Fibroblast of peridontal ligament (primary cell): ENCODE data around the gene GLRA1.
"Not testable (repeated sequence)": the region's sequence is repeated elsewhere in the genome, so short reads cannot be mapped to it uniquely, and the experiment has no call there.

Experiments
- DNase-seq: peaks from one replicate; pipeline ENCODE4 v3.0.0-alpha.2; 2010; ENCODE audit errors: extremely low read depth

Gene GLRA1

DNA sequence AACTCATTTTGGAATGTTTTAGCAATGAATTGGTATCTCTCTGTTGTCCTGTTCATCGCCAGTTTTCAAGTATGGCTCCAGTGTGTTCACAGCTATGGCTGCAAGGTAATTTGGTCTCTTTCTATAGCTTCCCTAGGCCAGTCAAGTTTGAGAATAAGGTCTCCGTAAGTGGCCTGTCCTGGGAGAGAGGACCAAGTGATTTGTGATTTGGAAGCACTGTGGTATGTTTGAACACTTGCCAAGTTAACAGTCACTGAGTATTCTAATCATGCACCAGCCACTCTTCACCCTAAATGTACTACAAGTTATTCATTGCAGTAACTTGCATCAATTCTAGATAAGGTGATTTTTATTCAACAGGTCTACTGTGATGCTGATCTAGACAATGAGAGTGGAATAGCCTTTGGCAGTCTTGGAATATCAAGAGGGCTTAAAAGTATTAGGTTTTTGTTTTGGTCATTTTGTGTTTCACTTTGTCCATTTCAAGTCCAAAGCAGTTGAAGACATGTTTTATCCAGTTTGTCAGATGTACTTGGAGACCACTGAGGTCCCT, 111.8 kb downstream of the GLRA1 start:
- peak; percentile 44 for DNase-seq

GRCh38 chr5:151811593-151812321, 112.9 kb downstream of the GLRA1 start:
- DNase-seq = no peak

GRCh38 chr5:151810897-151811296, 113.8 kb downstream of the GLRA1 start:
- no peak for DNase-seq

GRCh38 chr5:151810449-151810848, 114.2 kb downstream of the GLRA1 start:
- no peak for DNase-seq

DNA sequence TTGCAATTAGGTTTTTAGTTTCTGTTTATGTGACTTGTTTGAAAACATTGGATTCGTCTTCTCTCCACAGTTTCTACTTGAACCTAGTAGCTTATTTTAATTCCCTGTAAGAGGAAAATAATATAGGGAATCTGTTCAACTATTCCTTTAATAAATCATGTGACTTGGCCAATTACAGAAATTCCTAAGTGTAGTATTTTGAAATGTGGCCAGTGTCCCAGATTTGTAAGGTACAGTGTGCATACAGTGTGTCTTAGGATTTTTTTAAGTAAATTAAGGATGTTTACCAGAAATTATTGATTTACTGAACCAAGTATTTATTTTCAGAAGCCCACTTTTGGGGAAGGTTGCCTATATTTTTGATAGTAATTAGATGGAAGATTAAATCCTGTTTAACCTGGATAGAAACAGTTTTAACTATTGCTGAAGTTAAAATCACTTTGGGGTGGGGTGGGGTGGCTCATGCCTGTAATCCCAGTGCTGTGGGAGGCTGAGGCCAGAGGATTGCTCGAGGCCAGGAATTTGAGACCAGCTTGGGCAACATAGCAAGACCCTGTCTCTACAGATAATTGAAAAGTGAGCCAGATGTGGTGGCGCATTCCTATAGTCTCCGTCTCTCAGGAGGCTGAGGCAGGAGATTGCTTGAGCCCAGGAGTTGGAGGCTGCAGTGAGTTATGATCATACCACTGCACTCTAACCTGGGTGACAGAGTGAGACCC, 116.0 kb downstream of the GLRA1 start:
- no peak for DNase-seq

DNA sequence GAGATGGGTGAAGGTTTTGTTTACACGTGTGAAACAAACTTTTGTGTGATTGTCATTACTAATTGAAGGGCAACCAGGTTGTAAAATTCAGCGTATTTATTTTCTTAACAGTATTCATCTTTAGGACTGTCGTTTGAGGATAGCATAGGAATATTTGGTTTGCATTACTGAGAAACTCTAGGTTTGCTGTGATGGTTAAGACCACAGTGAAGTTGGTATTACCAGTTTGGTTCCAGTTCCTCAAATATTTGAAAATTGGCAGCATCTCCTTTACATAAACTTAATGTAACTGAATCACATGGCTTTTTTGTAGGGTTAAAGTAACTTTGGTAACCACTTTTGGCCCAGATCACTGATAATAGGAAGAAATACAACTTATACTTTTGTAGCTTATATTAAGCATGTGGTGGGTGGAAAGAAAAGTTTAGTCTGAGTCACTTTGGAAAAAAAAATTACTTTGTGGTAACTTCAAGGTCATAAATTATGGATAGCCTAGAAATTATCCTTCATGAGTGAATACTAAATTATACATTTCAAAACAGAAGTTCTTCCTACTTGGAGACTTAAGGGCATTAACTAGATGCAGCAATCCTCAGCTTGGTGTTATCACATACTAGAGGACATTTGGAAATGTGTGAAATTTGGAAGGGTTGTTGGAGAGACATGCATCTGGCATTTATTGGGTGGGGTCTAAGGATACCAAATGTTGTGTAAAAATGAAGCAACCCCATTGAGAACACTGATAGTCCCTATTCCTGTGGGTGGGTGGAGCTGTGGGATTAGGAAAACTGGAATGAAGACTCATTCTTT, 119.0 kb downstream of the GLRA1 start:
- DNase-seq = peak; percentile 62

DNA sequence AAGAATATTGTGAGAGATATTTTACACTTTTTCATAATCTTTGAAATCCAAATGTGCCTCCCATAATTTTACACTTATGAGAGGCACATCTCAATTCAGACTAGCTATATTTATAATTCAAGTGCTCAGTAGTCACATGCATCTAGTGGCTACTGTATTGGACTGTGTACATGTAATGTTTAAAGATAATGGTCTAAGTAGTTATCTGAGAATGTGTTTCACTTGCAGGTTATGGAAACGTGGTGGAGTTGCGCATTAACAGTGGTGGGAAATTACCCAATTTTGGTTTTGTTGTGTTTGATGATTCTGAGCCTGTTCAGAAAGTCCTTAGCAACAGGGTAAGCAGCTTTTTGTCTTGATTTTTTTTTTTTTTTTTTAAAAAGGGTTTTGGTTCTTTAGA, 124.1 kb downstream of the GLRA1 start:
- no peak for DNase-seq

DNA sequence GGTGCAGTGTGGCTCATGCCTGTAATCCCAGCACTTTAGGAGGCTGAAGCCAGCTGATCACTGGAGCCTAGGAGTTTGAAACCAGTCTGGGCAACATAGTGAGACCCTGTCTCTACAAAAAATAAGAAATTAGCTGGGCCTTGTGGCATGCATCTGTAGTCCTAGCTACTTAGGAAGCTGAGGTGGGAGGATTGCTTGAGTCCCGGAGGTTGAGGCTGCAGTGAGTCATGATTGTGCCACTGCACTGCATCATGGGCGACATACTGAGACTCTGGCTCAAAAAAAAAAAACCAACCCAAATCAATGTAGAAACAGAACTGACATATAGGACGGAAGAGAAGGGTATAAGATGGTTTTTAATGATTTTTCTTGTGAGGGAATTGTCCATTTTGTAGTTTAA, 125.2 kb downstream of the GLRA1 start:
- no peak for DNase-seq

- no peak for DNase-seq
These were observed 126.0 kb downstream of the GLRA1 start for GRCh38 chr5:151798674-151799073.

GRCh38 chr5:151795426-151795825, 129.2 kb downstream of the GLRA1 start:
- DNase-seq = no peak

- DNase-seq = no peak
These were observed 131.3 kb downstream of the GLRA1 start for GRCh38 chr5:151793358-151793757.

DNA sequence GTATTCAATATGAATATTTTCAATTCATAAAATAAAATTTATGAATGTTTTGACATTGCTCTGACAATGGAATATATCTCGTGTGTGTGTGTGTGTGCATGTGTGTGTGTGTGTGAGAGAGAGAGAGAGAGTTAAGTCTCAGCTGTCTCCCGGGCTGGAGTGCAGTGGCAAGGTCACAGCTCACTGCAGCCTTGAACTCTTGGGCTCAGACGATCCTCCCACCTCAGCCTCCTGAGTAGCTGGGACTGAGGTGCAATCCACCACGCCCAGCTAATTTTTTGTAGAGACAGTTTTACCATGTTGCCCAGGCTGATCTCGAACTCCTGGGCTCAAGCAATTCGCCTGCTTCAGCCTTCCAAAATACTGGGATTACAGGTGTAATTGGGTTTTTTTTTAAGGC, 136.8 kb downstream of the GLRA1 start:
- DNase-seq = no peak

GRCh38 chr5:151786468-151786867, 138.2 kb downstream of the GLRA1 start:
- DNase-seq = no peak

DNA sequence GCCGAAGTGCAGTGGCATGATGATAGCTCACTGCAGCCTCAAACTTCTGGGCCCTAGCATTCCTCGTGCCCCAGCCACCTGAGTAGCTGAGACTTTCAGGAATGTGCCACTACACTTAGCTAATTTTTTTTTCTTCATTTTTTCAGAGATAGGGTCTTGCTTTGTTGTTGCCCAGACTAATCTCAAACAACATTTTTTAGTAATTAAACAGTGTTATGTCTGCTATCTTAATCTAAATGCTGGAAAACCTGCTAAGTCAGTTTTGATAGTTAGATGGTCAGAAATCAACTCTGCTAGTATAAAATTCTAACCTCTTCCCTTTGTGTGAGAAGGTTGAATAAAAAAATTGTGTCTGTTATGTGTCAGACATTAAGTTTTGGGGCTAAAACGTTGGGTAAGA, 140.5 kb downstream of the GLRA1 start:
- DNase-seq = no peak

DNA sequence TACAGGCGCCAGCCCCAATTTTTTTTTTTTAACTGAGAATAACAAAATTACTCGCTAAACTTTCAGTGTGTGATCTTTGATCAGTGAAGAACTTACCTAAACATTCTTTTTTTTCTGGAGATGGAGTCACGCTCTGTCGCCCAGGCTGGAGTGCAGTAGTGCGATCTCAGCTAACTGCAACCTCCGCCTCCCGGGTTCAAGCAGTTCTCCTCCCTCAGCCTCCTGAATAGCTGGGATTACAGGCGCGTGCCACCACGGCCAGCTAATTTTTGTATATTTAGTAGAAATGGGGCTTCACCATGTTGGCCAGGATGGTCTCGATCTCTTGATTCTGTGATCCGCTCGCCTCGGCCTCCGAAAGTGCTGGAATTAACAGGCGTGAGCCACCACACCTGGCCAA, 141.0 kb downstream of the GLRA1 start:
- not testable (repeated sequence) for DNase-seq

- DNase-seq = peak; percentile 15
These were observed 143.4 kb downstream of the GLRA1 start for GRCh38 chr5:151781201-151781600.

DNA sequence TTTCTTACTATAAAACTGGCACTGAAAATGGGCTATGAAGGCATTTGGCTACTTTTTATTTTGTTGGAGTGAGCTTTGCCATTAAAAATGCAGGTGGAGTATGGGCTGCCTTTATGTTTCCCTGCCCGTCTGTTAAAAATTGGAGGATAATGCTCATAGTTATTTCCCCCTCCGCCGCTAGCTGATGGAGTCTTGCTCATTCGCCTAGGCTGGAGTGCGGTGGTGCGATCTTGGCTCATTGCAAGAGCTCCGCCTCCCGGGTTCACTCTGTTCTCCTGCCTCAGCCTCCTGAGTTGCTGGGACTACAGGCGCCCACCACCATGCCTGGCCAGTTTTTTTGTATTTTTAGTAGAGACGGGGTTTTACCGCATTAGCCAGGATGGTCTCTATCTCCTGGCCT, 144.3 kb downstream of the GLRA1 start:
- no peak for DNase-seq

GRCh38 chr5:151779531-151780125, 145.0 kb downstream of the GLRA1 start:
- no peak for DNase-seq

- DNase-seq = no peak
These were observed 149.5 kb downstream of the GLRA1 start for GRCh38 chr5:151775025-151775606.

GRCh38 chr5:151773951-151774350, 150.7 kb downstream of the GLRA1 start:
- peak; percentile 16 for DNase-seq

- DNase-seq = peak; percentile 40
These were observed 151.6 kb downstream of the GLRA1 start for GRCh38 chr5:151772846-151773561.
